ENCODE results near the gene PUM2.

PUM2 gene

GRCh38 chr2:20350753-20351554, at the start of gene PUM2:
PUM2 (minus strand) TSS chr2:20350844; CDS start chr2:20327360, 23,484 bp downstream.
- Mint-ChIP-seq H3K4me1 (peaks cover 25% of the 10 kb centered on the region), H3K27ac (peak within 1 kb of the TSS; percentile 92 to 95), H3K4me3 (peak within 1 kb of the TSS in 1 of 2 donors; percentile 93), H3K9me3 (no peaks in the 10 kb centered on the region), H3K27me3 (no peaks in the 10 kb centered on the region)
- DNase-seq: peak; percentile 96 to 97
- peak; percentile 88 for ATAC-seq

- Mint-ChIP-seq H3K4me1 (no peaks in the 10 kb centered on the region), H3K27me3 (peaks cover 18% of the 10 kb centered on the region), H3K4me3 (no peak overlapping the region), H3K27ac (peak overlapping the region in 1 of 2 donors; percentile 5), H3K9me3 (no peaks in the 10 kb centered on the region)
- ATAC-seq: no peak
- DNase-seq: no peak
Observed at GRCh38 chr2:20400306-20400705, 49.7 kb upstream of the PUM2 start.

DNA sequence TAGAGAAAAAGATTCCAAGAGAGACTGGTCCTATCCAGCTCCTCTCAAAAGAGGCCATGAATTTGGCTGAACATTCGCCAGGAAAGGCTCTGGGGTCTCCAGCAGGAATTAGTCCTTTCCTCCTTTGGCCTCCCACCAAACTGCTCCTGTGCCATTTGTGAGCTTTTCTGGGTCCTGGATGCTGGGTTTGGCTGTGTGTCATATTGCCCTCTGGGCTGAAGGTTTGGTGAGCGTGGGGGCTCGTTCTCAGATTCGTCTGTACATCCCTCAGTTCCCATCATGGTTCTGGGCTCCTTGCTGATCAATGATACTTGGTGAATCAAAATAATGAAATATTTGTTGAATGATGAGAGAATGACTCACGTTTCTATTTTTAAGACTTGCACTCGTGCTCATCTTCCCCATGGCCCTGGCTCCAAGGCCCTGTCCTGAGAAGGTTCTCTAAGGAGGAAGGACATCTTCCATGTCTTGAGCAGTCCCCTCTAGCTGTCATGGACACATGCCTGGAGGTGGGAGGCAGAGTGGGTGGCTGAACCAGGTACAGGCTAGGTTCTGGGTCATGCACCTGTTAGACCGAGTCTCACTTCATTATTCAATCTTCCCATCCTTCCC, 48.4 kb upstream of the PUM2 start:
- Mint-ChIP-seq H3K27ac (peak overlapping the region; percentile 27 to 59), H3K4me3 (no peak overlapping the region), H3K4me1 (no peaks in the 10 kb centered on the region), H3K9me3 (no peaks in the 10 kb centered on the region), H3K27me3 (peaks cover 18% of the 10 kb centered on the region)
- DNase-seq (no peak), ATAC-seq (no peak)

DNA sequence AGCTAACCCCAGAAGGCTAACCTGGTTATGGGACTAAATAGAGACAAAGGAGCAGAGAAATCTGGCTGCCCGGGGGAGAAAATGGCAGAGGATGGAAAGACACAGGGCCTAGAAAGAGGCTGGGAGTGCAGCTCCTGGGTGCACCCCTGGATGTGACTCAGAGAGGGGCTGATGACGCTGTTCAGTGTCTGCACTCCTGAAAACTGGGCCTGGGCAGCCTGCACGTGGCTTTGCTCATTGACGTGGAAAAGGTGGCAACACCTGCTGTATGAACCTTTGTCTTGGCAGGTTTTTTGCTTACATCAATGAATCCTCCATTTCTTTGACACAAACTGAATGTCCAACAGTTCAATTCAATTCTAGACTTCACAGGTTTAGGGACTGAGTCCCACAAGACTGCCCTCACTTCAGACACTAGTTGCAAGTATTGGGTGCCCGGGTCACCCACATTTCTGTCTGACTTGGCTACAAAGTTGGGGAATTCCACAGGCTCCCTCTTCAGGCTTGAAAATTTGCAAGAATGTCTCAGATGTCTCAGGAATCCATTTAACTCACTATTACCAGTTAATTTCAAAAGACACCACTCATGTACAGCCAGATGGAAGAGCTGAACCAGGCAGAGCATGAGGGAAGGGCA, 47.3 kb upstream of the PUM2 start:
- no peak for ATAC-seq
- Mint-ChIP-seq H3K4me1 (no peaks in the 10 kb centered on the region), H3K9me3 (no peaks in the 10 kb centered on the region), H3K4me3 (no peak overlapping the region), H3K27ac (no peak overlapping the region), H3K27me3 (peaks cover 18% of the 10 kb centered on the region)
- no peak for DNase-seq

DNA sequence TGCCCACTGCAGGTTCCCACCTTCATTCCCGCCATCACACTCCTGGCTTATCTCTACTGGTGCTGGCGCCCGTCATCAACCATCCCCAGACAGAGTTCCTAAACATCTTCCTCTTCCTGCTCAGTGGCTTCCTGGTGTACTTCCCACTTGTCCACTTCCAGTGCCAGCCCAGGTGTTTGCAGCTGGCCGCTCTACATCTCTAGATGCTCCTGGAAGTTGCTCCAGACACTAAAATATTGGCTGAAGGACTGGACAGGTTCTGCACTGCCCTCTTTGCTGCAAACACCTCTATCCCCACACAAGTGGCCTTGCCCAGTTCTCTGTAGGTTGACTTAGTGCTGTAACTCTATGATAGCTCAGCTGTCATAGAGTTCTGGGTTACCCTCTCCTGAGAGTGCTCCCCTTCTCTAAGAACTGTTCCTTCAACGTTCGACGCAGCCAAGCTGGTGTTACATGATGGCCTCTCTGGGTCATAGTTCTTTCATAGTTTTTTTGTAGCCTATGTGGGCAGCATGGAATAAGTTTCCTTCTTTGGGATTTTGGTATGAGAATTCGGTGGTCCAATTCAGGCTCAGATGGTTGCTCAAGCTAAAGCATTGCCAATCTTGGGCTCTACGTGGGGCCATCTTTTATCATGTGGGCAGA, 45.8 kb upstream of the PUM2 start:
- Mint-ChIP-seq H3K4me3 (no peak overlapping the region), H3K27me3 (peaks cover 18% of the 10 kb centered on the region)
- DNase-seq: no peak

GRCh38 chr2:20393986-20394385, 43.3 kb upstream of the PUM2 start:
- Mint-ChIP-seq H3K27ac (no peak overlapping the region), H3K4me3 (no peak overlapping the region), H3K4me1 (no peaks in the 10 kb centered on the region), H3K27me3 (peaks cover 18% of the 10 kb centered on the region), H3K9me3 (no peaks in the 10 kb centered on the region)
- no peak for DNase-seq
- no peak for ATAC-seq

More for the DNA sequence above, 45.8 kb upstream of the PUM2 start:
- no peak for ATAC-seq
- Mint-ChIP-seq H3K4me1 (no peaks in the 10 kb centered on the region), H3K27ac (no peak overlapping the region), H3K9me3 (no peaks in the 10 kb centered on the region)

GRCh38 chr2:20391951-20392699, 41.5 kb upstream of the PUM2 start:
- Mint-ChIP-seq H3K4me3 (no peak overlapping the region), H3K4me1 (no peaks in the 10 kb centered on the region), H3K9me3 (no peaks in the 10 kb centered on the region), H3K27me3 (peaks cover 11% of the 10 kb centered on the region), H3K27ac (no peak overlapping the region)
- DNase-seq: no peak
- ATAC-seq: peak; percentile 20

- ATAC-seq (no peak), DNase-seq (no peak)
- Mint-ChIP-seq H3K9me3 (no peaks in the 10 kb centered on the region), H3K4me3 (no peak overlapping the region), H3K27me3 (no peaks in the 10 kb centered on the region), H3K27ac (no peak overlapping the region), H3K4me1 (no peaks in the 10 kb centered on the region)
Observed at GRCh38 chr2:20390524-20391123, 40.0 kb upstream of the PUM2 start.

DNA sequence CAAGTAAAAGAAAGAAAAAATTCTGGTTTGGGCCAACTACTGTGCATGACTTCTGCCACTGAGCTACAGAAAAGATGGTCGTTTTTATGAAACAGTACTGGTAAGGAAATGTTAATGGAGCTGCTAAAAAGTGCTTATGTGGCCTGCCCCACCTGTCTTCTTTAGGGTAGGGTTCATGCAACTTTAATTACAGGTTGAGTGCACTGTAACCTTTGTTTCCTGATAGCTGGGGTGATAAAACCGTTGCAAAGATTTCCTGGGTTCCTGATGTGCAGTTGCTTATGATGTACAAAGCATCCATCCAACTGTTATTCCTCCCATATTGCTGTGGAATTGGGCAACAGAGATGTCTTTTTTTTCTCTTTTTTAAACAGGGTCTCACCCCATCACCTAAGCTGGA, 34.3 kb upstream of the PUM2 start:
- Mint-ChIP-seq H3K27me3 (no peaks in the 10 kb centered on the region), H3K4me1 (no peaks in the 10 kb centered on the region), H3K9me3 (no peaks in the 10 kb centered on the region), H3K4me3 (no peak overlapping the region), H3K27ac (peak overlapping the region in 1 of 2 donors; percentile 68)
- ATAC-seq: no peak
- DNase-seq: no peak

DNA sequence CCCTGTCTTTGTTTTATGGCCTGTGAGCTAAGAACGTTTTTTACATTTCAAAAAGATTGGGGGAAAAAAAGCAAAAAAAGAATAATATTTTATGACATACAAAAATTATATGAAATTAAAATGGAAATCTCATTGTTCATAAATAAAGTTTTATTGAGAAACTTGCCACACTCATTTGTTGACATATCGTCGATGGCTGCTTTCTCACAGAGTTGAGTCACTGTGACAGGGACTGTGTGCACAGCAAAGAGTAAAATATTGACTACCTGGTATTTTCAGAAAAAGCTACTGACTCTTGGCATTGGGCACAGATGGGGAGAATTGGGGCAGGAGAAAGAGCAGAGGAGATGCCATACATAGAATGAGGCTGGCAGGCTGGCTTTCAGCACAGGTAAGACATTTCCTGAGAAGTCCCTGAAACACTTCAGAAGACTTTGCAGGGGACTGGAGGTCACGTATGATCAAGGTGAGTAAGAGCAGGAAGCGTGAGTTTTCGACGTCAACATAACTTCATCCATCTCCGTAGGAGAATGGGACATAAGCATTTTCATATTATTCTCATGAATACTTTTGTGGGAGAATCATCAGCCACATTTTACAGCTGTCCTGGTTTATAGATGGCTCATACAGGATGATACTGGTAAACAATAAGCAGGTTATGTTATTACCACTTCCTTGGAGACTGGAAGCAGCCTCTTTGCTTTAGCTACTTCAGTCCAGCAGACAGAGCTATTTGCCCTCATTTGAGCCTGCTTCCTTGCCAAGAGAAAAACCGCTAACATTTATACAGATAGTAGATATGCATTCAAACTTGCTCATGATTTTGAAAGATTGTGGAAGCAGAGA, 32.5 kb upstream of the PUM2 start:
- H3K9me3 Mint-ChIP-seq: no peaks in the 10 kb centered on the region
- no peaks in the 10 kb centered on the region for H3K4me1 Mint-ChIP-seq
- DNase-seq (no peak), ATAC-seq (no peak)
- H3K27ac Mint-ChIP-seq: peak overlapping the region in 1 of 2 donors; percentile 1
- no peak overlapping the region for H3K4me3 Mint-ChIP-seq
- H3K27me3 Mint-ChIP-seq: peaks cover 12% of the 10 kb centered on the region

GRCh38 chr2:20381457-20381856, 30.8 kb upstream of the PUM2 start:
- DNase-seq (no peak), ATAC-seq (no peak)
- Mint-ChIP-seq H3K4me1 (no peaks in the 10 kb centered on the region), H3K27ac (no peak overlapping the region), H3K4me3 (no peak overlapping the region), H3K27me3 (peaks cover 18% of the 10 kb centered on the region), H3K9me3 (no peaks in the 10 kb centered on the region)

DNA sequence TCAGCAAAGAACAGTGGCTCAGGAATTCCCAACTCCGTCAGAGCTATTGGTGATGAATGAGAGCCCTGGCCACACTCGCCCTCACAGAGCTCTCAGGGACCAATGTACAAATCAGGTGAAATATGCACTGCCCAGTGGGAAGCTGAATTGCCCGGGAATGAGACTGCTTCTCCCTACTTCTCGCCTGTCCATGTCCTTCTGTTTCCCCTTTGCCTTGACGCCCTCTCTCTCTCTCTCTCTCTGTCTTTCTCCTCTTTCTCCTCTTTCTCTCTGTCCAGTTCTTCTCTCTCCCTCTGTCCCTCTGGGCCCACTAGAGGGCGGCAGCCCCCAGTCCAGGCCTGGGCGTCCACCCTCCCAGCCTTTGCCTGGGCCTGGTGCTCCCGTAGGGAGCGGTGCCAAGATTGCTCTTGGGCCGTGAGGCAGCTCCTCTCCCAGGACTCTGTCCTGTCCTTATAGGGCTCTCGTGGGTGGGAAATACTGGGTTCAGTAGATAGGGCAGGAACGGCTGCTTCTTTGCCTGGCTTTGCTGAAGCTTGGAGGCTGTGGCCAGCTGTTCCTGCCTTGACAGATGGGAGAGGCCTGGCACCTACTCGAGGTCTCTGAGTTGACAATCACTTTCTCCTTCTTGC, 28.4 kb upstream of the PUM2 start:
- Mint-ChIP-seq H3K9me3 (no peaks in the 10 kb centered on the region), H3K4me3 (no peak overlapping the region), H3K4me1 (no peaks in the 10 kb centered on the region), H3K27me3 (peaks cover 18% of the 10 kb centered on the region), H3K27ac (peak overlapping the region in 1 of 2 donors; percentile 4)
- DNase-seq (no peak), ATAC-seq (peak; percentile 45)

- peaks cover 18% of the 10 kb centered on the region for H3K27me3 Mint-ChIP-seq
- H3K9me3 Mint-ChIP-seq: no peaks in the 10 kb centered on the region
- no peak overlapping the region for H3K4me3 Mint-ChIP-seq
- ATAC-seq (no peak), DNase-seq (no peak)
- no peak overlapping the region for H3K27ac Mint-ChIP-seq
- H3K4me1 Mint-ChIP-seq: no peaks in the 10 kb centered on the region
Observed at GRCh38 chr2:20378341-20378740, 27.7 kb upstream of the PUM2 start.

- no peak for DNase-seq
- H3K4me3 Mint-ChIP-seq: no peak overlapping the region
- H3K4me1 Mint-ChIP-seq: no peaks in the 10 kb centered on the region
- H3K27ac Mint-ChIP-seq: no peak overlapping the region
- H3K9me3 Mint-ChIP-seq: no peaks in the 10 kb centered on the region
- H3K27me3 Mint-ChIP-seq: peaks cover 18% of the 10 kb centered on the region
- no peak for ATAC-seq
Observed at GRCh38 chr2:20377741-20378140, 27.1 kb upstream of the PUM2 start.

Data from stimulated activated naive CD8-positive, alpha-beta T cell treated with anti-CD3 and anti-CD28 coated beads, Interleukin-15, amount 100 ng/mL, for 72 hours (primary cell).